T-cell (primary cell): ENCODE results near the gene SPATA9. TPM values are rescaled to one million over a fixed set of nuclear protein-coding genes. Genes with fewer than 3 reads are reported as not detected.

Source experiments
- ATAC-seq, 4 experiments: fragments of 200-7000 bp in 3 of 4; fragments of 150-1000 bp in 1 of 4; cut with Tn5 transposase; replicated peaks in 1 of 4; 1 replicate in 3 of 4; 2 replicates in 1 of 4; pipeline ENCODE4 v1.10.0; 2021; ENCODE audit warnings: moderate library complexity in 3 of 4, mild to moderate bottlenecking in 2 of 4, moderate number of reproducible peaks in 1 of 4
- CTCF ChIA-PET, 2 donors: fragments of 300-600 bp; sonication (Branson Sonifier 250); formaldehyde crosslinking; loops; one replicate each; lab custom pipeline; 2022; ENCODE audit warnings: antibody characterized with exemption in 2 of 2; lab: Charles Lee
- POLR2A ChIA-PET, 2 donors: fragments of 300-600 bp; sonication (Branson Sonifier 250); formaldehyde crosslinking; loops; one replicate each; lab custom pipeline; 2022; ENCODE audit warnings: antibody characterized with exemption in 2 of 2; lab: Charles Lee
- DNase-seq, 35 experiments: peaks; one replicate each; pipeline versions ENCODE4 v3.0.0 to v3.0.0-alpha.2; 2013 to 2023
- H3K27ac ChIP-seq: one replicate; pipeline ENCODE4 v1.5.1; 2013; ENCODE audit warnings: low read length
- H3K27me3 ChIP-seq, 2 experiments: replicated peaks in 1 of 2; 1 replicate in 1 of 2; 2 replicates in 1 of 2; pipeline versions ENCODE4 v1.6.1 to v1.7.0; 2013; ENCODE audit warnings: low read length in 1 of 2, mixed read lengths in 1 of 2; ENCODE audit not compliant: control insufficient read depth in 2 of 2, insufficient read depth in 2 of 2; ENCODE audit errors: extremely low read depth in 1 of 2
- H3K36me3 ChIP-seq, 2 donors: 1 replicate in 1 of 2; 2 replicates in 1 of 2; pipeline versions ENCODE4 v1.6.1 to v1.7.0; 2013; ENCODE audit warnings: low read length in 1 of 2; ENCODE audit not compliant: control insufficient read depth in 2 of 2, insufficient read depth in 1 of 2; ENCODE audit errors: extremely low read depth in 1 of 2
- H3K4me1 ChIP-seq, 2 experiments: 1 replicate in 1 of 2; 2 replicates in 1 of 2; pipeline versions ENCODE4 v1.6.1 to v1.7.0; 2013; ENCODE audit warnings: low read length in 2 of 2, mixed read lengths in 1 of 2; ENCODE audit not compliant: insufficient read depth in 2 of 2, control insufficient read depth in 1 of 2; ENCODE audit errors: extremely low read depth in 1 of 2
- H3K4me3 ChIP-seq, 2 donors: 1 replicate in 1 of 2; 2 replicates in 1 of 2; pipeline versions ENCODE4 v1.5.1 to v1.7.0; 2013; ENCODE audit warnings: mild to moderate bottlenecking in 2 of 2, low read length in 1 of 2, moderate library complexity in 1 of 2; ENCODE audit not compliant: control insufficient read depth in 1 of 2; ENCODE audit errors: extremely low read depth in 1 of 2
- H3K9me3 ChIP-seq: 2 replicates; pipeline ENCODE4 v1.7.0; 2013
- H3K27ac Mint-ChIP-seq, 2 donors: one replicate each; pipeline ENCODE4 v1.8.0; 2020 to 2021; ENCODE audit warnings: mild to moderate bottlenecking in 2 of 2, mixed read lengths in 2 of 2
- H3K27me3 Mint-ChIP-seq, 2 donors: one replicate each; pipeline ENCODE4 v1.8.0; 2021 to 2022; ENCODE audit warnings: mixed read lengths in 2 of 2
- H3K36me3 Mint-ChIP-seq: one replicate; pipeline ENCODE4 v1.8.0; 2021; ENCODE audit warnings: mixed read lengths
- H3K4me1 Mint-ChIP-seq, 3 donors: one replicate each; pipeline ENCODE4 v1.8.0; 2020 to 2022; ENCODE audit warnings: mixed read lengths in 3 of 3, mild to moderate bottlenecking in 1 of 3
- H3K4me3 Mint-ChIP-seq, 3 donors: one replicate each; pipeline ENCODE4 v1.8.0; 2020 to 2022; ENCODE audit warnings: mild to moderate bottlenecking in 3 of 3, mixed read lengths in 3 of 3, moderate library complexity in 3 of 3
- H3K9me3 Mint-ChIP-seq, 3 donors: one replicate each; pipeline ENCODE4 v1.8.0; 2020 to 2022; ENCODE audit warnings: mixed read lengths in 3 of 3
- WGBS: methylation state at CpG from one replicate; pipeline ENCODE4 v1.1.5; 2013; ENCODE audit warnings: missing lambda C conversion rate; ENCODE audit not compliant: insufficient coverage; 5-methylcytosine and 5-hydroxymethylcytosine counted together
- total RNA-seq, 35 experiments: library from RNA in 6 of 35; stranded (reverse) in 6 of 35; fragments of 120-200 nt in 1 of 35; gene quantifications; one replicate each; pipeline versions ENCODE4 v1.2.1 to v1.2.4 and lab custom pipeline; 2013 to 2026

Gene SPATA9
- total RNA-seq, 5 donors from 2014 or later (not counting 1 experiment from before 2014, with no cell fraction given), result not detected

GRCh38 chr5:95615164-95615467 lies 67.7 kb downstream of the SPATA9 start:
- no peak for ATAC-seq
- H3K27me3 ChIP-seq, result peaks cover 0 to 5% of the 10 kb centered on the region in 2 experiments
- CTCF ChIA-PET, result interaction anchor here in 1 of 2 donors (0.6 kb wide), 1 partner anchor 189 kb away, joined by 3 read pairs; no protein-coding TSS in a partner anchor
- no peak overlapping the region for H3K4me3 Mint-ChIP-seq
- no peak overlapping the region for H3K27ac Mint-ChIP-seq
- no peak for DNase-seq
- peaks cover 36 to 45% (median 45%) of the 10 kb centered on the region in 3 donors for H3K4me1 Mint-ChIP-seq
- no peaks in the 10 kb centered on the region for H3K27me3 Mint-ChIP-seq
- H3K9me3 ChIP-seq, result no peaks in the 10 kb centered on the region
- POLR2A ChIA-PET, result no interaction called here
- no peak overlapping the region for H3K27ac ChIP-seq
- H3K4me1 ChIP-seq, result peaks cover 14 to 15% of the 10 kb centered on the region in 2 experiments
- H3K4me3 ChIP-seq, result no peak overlapping the region
- H3K36me3 ChIP-seq, result no peaks in the 10 kb centered on the region
- peaks cover 6 to 14% (median 10%) of the 10 kb centered on the region in 3 donors for H3K9me3 Mint-ChIP-seq
- WGBS, result no CpG with 5 or more reads among the region's 1 CpG
- H3K36me3 Mint-ChIP-seq, result peaks cover 22% of the 10 kb centered on the region

- POLR2A ChIA-PET, result interaction anchor here in 1 of 2 donors (0.5 kb wide), 1 partner anchor 62 kb away, joined by 3 read pairs; no protein-coding TSS in a partner anchor
- H3K9me3 ChIP-seq, result no peaks in the 10 kb centered on the region
- Mint-ChIP-seq H3K27me3 (no peaks in the 10 kb centered on the region), H3K4me1 (peaks cover 20 to 31% (median 29%) of the 10 kb centered on the region in 3 donors), H3K36me3 (peaks cover 22% of the 10 kb centered on the region), H3K27ac (no peak overlapping the region), H3K4me3 (no peak overlapping the region), H3K9me3 (peaks cover 6 to 14% (median 10%) of the 10 kb centered on the region in 3 donors)
- H3K27me3 ChIP-seq, result no peaks in the 10 kb centered on the region
- no peak overlapping the region for H3K4me3 ChIP-seq
- ATAC-seq (no peak), DNase-seq (no peak)
- CTCF ChIA-PET, result no interaction called here
- H3K36me3 ChIP-seq, result no peaks in the 10 kb centered on the region
- peaks cover 0 to 1% of the 10 kb centered on the region in 2 experiments for H3K4me1 ChIP-seq
- no peak overlapping the region for H3K27ac ChIP-seq
- no CpG with 5 or more reads among the region's 1 CpG for WGBS
Observed at GRCh38 chr5:95613514-95613913, 69.3 kb downstream of the SPATA9 start.

DNA sequence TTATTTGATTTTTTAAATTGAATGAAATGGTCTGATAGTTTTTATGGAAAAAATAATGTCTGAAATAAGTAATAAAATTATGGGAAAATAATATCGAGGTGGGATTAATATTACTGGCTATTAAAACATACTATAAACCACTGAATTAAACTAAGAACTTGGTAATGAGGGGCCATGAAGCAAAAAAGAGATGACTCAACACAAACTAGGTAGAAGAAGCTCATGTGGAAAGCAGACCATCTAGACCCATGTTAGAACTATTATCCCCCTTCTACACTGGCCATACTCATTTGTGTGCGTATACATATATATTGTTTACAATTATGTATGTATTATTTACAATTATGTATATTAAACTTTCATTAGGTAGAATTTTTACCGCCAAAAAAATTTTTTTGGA lies 71.4 kb downstream of the SPATA9 start:
- H3K4me1 Mint-ChIP-seq, result peaks cover 8 to 15% (median 13%) of the 10 kb centered on the region in 3 donors
- H3K4me3 Mint-ChIP-seq, result no peak overlapping the region
- no peaks in the 10 kb centered on the region for H3K4me1 ChIP-seq
- ATAC-seq (no peak), DNase-seq (no peak)
- no peak overlapping the region for H3K27ac ChIP-seq
- WGBS, result no CpG with 5 or more reads among the region's 3 CpGs
- POLR2A ChIA-PET, result interaction anchor here in 1 of 2 donors (0.7 kb wide), 1 partner anchor 11 kb away, joined by 5 read pairs; no protein-coding TSS in a partner anchor
- no peak overlapping the region for H3K4me3 ChIP-seq
- H3K36me3 Mint-ChIP-seq, result peaks cover 27% of the 10 kb centered on the region
- no peaks in the 10 kb centered on the region for H3K27me3 ChIP-seq
- H3K9me3 Mint-ChIP-seq, result peaks cover 10 to 14% (median 10%) of the 10 kb centered on the region in 3 donors
- no peaks in the 10 kb centered on the region for H3K27me3 Mint-ChIP-seq
- no peaks in the 10 kb centered on the region for H3K36me3 ChIP-seq
- CTCF ChIA-PET, result interaction anchor here in 1 of 2 donors (1.0 kb wide), 1 partner anchor 35 kb away, joined by 3 read pairs; the partner anchor contains the start of gene RFESD
- H3K27ac Mint-ChIP-seq, result no peak overlapping the region
- H3K9me3 ChIP-seq, result no peaks in the 10 kb centered on the region

DNA sequence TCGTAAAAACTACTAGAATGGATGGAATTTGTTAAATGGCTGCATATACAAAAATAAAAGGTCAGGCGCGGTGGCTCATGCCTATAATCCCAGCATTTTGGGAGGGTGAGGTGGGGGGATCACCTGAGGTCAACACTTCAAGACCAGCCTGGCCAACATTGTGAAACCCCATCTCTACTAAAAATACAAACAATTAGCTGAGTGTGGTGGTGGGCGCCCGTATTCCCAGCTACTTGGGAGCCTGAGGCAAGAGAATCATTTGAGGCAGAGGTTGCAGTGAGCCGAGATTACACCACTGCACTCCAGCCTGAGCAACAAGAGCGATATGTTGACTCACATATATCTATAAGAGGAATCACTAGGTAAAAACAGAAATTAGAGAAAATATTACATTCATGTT lies 72.2 kb downstream of the SPATA9 start:
- H3K4me3 Mint-ChIP-seq, result no peak overlapping the region
- H3K4me1 ChIP-seq, result no peaks in the 10 kb centered on the region
- no peaks in the 10 kb centered on the region for H3K9me3 ChIP-seq
- H3K4me1 Mint-ChIP-seq, result peaks cover 3 to 14% (median 8%) of the 10 kb centered on the region in 3 donors
- H3K27me3 Mint-ChIP-seq, result no peaks in the 10 kb centered on the region
- CTCF ChIA-PET, result interaction anchor here (0.6 kb wide), 3 partner anchors 12 to 1558 kb away, joined by 4 to 6 read pairs (median 4); no protein-coding TSS in a partner anchor
- DNase-seq (no peak), ATAC-seq (no peak)
- H3K36me3 Mint-ChIP-seq, result peaks cover 27% of the 10 kb centered on the region
- no peak overlapping the region for H3K27ac ChIP-seq
- H3K36me3 ChIP-seq, result no peaks in the 10 kb centered on the region
- no peak overlapping the region for H3K27ac Mint-ChIP-seq
- WGBS, result no CpG with 5 or more reads among the region's 7 CpGs
- H3K4me3 ChIP-seq, result no peak overlapping the region
- POLR2A ChIA-PET, result interaction anchor here (0.6 to 0.7 kb wide), 5 partner anchors 8 to 1215 kb away, joined by 3 to 8 read pairs (median 4); no protein-coding TSS in a partner anchor
- peaks cover 10 to 14% (median 10%) of the 10 kb centered on the region in 3 donors for H3K9me3 Mint-ChIP-seq
- H3K27me3 ChIP-seq, result no peaks in the 10 kb centered on the region

DNA sequence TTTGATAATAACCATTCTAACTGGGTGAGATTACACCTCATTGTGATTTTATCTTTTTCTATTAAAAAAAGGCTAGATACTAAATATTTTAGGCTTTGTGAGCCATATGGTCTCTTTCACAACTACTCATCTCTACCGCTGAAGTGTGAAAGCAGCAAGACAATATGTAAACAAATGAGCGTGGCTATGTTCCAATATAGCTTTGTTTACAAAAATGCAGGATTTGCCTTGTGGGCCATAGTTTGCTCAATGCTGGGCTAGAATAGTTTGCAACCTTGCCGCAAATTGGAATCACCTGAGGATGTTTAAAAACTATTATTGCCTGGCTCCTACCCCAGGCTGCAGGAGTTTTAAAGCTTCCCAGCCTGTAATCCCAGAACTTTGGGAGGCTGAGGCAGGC lies 73.1 kb downstream of the SPATA9 start:
- Mint-ChIP-seq H3K27ac (no peak overlapping the region), H3K36me3 (peaks cover 24% of the 10 kb centered on the region), H3K4me1 (peaks cover 0 to 10% (median 2%) of the 10 kb centered on the region in 3 donors), H3K4me3 (no peak overlapping the region), H3K9me3 (peaks cover 10 to 14% (median 10%) of the 10 kb centered on the region in 3 donors), H3K27me3 (no peaks in the 10 kb centered on the region)
- Histone ChIP-seq H3K36me3 (no peaks in the 10 kb centered on the region), H3K4me1 (no peaks in the 10 kb centered on the region), H3K27me3 (no peaks in the 10 kb centered on the region), H3K4me3 (no peak overlapping the region), H3K27ac (no peak overlapping the region), H3K9me3 (no peaks in the 10 kb centered on the region)
- ATAC-seq (no peak), DNase-seq (no peak)
- WGBS, result 80% methylated on average over 2 of the region's 3 CpGs
- POLR2A ChIA-PET, result interaction anchor here (0.6 to 0.7 kb wide), 2 partner anchors 359 to 1216 kb away, joined by 3 to 15 read pairs; no protein-coding TSS in a partner anchor
- CTCF ChIA-PET, result interaction anchor here in 1 of 2 donors (0.7 kb wide), 1 partner anchor 39 kb away, joined by 6 read pairs; no protein-coding TSS in a partner anchor
